PFSK-1 (cell line): Measurements from ENCODE around the gene CABP4.

Experiments used
- FOXP2 ChIP-seq: optimal IDR thresholded peaks from 2 replicates; pipeline ENCODE3; 2011; ENCODE audit warnings: borderline replicate concordance, control low read depth, inconsistent platforms; ENCODE audit not compliant: insufficient read depth; ENCODE audit errors: extremely low read length, extremely low read depth
- POLR2AphosphoS5 ChIP-seq: IDR thresholded peaks from 2 replicates; pipeline ENCODE4 v1.6.1; 2012; ENCODE audit warnings: low read depth, mild to moderate bottlenecking, control low read depth, low read length, moderate library complexity
- SIN3A ChIP-seq: IDR thresholded peaks from 2 replicates; pipeline ENCODE4 v1.6.1; 2012; ENCODE audit warnings: mild to moderate bottlenecking, low read length, moderate library complexity, borderline replicate concordance; ENCODE audit not compliant: insufficient read depth
- TAF1 ChIP-seq: IDR thresholded peaks from 2 replicates; pipeline ENCODE4 v1.6.1; 2012; ENCODE audit warnings: low read length, control low read depth, borderline replicate concordance; ENCODE audit not compliant: insufficient read depth
- TF ChIP-seq, protein P1 (sequence below), 2 experiments: IDR thresholded peaks; 2 replicates each; pipeline versions ENCODE4 v1.6.1 to v1.8.0; 2011 to 2012; ENCODE audit warnings: low read depth in 2 of 2, low read length in 2 of 2, control low read depth in 1 of 2, inconsistent platforms in 1 of 2, mild to moderate bottlenecking in 1 of 2, moderate library complexity in 1 of 2; ENCODE audit not compliant: insufficient read depth in 1 of 2

The CABP4 gene

DNA sequence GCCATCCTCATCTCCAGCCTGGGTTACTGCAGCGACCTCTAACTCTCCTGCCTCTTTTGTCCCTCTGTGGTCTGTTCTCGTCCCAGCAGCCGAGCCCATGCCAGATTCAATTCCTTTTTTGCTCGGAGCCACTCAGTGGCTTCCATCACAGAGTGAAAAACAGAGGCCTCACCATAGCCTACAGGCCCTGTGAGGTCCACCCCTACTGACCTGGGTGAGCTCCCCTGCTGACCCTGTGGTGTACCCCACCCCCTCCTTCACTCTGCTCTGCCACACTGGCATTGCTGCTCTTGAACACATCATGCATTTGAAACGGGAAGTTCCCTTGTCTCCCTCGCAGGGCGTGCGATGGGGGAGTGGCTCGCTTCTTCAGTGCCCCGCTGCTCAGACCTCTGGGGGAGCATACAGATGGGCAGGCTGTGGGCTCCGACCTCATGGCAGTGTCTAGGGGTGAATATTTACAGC is 29.7 kb downstream of the CABP4 start:
- TF ChIP-seq, protein P1, sequence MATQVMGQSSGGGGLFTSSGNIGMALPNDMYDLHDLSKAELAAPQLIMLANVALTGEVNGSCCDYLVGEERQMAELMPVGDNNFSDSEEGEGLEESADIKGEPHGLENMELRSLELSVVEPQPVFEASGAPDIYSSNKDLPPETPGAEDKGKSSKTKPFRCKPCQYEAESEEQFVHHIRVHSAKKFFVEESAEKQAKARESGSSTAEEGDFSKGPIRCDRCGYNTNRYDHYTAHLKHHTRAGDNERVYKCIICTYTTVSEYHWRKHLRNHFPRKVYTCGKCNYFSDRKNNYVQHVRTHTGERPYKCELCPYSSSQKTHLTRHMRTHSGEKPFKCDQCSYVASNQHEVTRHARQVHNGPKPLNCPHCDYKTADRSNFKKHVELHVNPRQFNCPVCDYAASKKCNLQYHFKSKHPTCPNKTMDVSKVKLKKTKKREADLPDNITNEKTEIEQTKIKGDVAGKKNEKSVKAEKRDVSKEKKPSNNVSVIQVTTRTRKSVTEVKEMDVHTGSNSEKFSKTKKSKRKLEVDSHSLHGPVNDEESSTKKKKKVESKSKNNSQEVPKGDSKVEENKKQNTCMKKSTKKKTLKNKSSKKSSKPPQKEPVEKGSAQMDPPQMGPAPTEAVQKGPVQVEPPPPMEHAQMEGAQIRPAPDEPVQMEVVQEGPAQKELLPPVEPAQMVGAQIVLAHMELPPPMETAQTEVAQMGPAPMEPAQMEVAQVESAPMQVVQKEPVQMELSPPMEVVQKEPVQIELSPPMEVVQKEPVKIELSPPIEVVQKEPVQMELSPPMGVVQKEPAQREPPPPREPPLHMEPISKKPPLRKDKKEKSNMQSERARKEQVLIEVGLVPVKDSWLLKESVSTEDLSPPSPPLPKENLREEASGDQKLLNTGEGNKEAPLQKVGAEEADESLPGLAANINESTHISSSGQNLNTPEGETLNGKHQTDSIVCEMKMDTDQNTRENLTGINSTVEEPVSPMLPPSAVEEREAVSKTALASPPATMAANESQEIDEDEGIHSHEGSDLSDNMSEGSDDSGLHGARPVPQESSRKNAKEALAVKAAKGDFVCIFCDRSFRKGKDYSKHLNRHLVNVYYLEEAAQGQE (IDR thresholded peaks at IDR 0.05; ENCODE audit: insufficient read depth in 1 of 2, low read depth in 2 of 2, low read length in 2 of 2) = no peak
- TF ChIP-seq TAF1 = no peak

DNA sequence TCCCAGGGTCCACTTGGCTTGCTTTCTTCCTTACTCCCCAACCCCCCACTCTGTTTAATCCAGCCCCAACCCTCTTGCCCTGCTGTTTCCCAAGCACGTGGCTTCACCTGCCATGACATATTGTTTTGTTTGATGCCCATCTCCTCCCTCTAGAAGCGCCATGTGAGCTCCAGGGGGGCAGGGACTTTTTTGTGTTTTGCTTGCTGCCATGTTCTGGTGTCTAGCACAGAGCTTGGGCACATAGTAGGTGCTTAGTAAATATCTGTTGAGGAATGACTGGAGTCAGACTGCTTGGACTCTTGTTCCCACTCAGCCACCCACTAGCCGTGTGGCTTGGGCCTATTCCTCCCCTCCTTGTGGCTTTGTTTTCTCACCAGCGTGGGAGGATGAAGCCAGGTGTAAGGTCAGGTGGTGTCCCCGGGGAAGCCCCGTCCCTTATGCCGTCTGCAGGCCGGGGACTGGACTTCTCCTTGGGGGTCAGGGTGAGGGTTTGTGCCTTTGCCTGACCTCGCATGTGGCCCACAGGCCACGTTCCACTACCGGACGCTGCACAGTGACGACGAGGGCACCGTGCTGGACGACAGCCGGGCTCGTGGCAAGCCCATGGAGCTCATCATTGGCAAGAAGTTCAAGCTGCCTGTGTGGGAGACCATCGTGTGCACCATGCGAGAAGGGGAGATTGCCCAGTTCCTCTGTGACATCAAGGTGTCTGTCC is 31.5 kb downstream of the CABP4 start:
- TF ChIP-seq POLR2AphosphoS5 = no peak
- no peak for TF ChIP-seq TAF1
- no peak for TF ChIP-seq FOXP2
- TF ChIP-seq SIN3A = no peak
- TF ChIP-seq, protein P1 (IDR thresholded peaks at IDR 0.05; ENCODE audit: insufficient read depth in 1 of 2, low read depth in 2 of 2, low read length in 2 of 2) = no peak

DNA sequence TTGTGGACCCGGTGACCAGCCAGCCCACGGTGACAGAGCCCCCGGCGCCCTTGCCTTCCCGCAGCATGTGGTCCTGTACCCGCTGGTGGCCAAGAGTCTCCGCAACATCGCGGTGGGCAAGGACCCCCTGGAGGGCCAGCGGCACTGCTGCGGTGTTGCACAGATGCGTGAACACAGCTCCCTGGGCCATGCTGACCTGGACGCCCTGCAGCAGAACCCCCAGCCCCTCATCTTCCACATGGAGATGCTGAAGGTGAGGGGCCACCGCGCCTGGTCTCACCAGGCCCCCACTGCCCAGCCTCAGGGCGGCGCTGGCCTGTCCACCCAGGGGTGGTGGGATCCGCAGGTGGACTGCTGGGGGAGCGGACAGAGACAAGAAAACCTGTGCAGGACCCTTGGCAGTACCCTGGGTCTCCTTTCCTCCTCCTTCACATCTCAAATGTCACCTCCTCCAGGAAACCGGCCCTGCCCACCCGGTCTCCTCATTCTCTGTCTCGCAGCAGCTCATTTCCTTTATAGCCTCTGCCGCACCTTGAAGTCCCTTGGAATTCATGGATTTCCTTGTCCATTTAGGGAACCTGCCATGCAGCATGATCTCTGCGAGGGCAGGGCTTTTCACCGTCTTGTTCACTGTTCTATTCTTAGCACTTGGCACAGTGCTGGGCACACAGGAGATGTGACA is 34.2 kb downstream of the CABP4 start:
- no peak for TF ChIP-seq TAF1
- TF ChIP-seq, protein P1 (IDR thresholded peaks at IDR 0.05; ENCODE audit: insufficient read depth in 1 of 2, low read depth in 2 of 2, low read length in 2 of 2) = no peak
- TF ChIP-seq SIN3A = no peak
- TF ChIP-seq FOXP2 = no peak
- no peak for TF ChIP-seq POLR2AphosphoS5

DNA sequence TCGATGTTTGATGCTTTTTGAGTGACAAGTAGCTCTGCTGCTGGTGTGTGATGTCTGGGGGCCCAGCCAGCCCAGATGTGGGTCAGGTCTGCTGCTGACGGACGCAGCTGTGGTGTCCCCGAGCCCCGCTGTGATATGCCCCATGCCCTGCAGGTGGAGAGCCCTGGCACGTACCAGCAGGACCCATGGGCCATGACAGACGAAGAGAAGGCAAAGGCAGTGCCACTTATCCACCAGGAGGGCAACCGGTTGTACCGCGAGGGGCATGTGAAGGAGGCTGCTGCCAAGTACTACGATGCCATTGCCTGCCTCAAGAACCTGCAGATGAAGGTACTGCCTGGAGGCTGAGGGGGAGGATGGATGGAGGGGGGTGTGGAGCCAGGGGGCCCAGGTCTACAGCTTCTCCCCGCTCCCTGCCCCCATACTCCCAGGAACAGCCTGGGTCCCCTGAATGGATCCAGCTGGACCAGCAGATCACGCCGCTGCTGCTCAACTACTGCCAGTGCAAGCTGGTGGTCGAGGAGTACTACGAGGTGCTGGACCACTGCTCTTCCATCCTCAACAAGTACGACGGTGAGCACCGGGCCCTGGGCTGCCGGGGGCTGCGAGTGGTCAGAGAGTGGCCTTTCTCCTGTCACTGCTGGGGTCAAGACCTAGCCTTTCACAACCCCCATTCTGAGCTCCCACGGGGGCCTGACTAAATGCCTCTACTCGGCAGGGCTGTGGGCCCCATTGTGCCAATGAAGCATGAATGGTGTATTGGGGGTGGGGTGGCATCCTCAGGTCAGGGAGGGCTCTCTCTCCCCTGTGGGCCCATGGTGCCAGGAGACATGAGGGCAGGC is 35.0 kb downstream of the CABP4 start:
- TF ChIP-seq SIN3A = no peak
- no peak for TF ChIP-seq FOXP2

DNA sequence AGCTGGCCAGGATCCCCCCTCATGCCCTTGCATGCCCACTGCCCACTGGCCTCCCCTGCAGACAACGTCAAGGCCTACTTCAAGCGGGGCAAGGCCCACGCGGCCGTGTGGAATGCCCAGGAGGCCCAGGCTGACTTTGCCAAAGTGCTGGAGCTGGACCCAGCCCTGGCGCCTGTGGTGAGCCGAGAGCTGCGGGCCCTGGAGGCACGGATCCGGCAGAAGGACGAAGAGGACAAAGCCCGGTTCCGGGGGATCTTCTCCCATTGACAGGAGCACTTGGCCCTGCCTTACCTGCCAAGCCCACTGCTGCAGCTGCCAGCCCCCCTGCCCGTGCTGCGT is 35.5 kb downstream of the CABP4 start:
- no peak for TF ChIP-seq POLR2AphosphoS5
- TF ChIP-seq, protein P1 (IDR thresholded peaks at IDR 0.05; ENCODE audit: insufficient read depth in 1 of 2, low read depth in 2 of 2, low read length in 2 of 2) = no peak
- no peak for TF ChIP-seq FOXP2
- no peak for TF ChIP-seq SIN3A
- no peak for TF ChIP-seq TAF1
